Prostate gland (tissue), 1 donor: ENCODE results near the gene RAB12.

Experiments
- POLR2A ChIP-seq: fragments of 450-650 bp; IDR thresholded peaks from one replicate; pipeline ENCODE4 v1.6.1; 2016; ENCODE audit warnings: antibody characterized with exemption, mild to moderate bottlenecking
- POLR2AphosphoS5 ChIP-seq: sonication (generic); formaldehyde crosslinking; IDR thresholded peaks from one replicate; pipeline ENCODE4 v1.6.1; 2017; ENCODE audit warnings: antibody characterized with exemption

- TF ChIP-seq POLR2A (no peak), POLR2AphosphoS5 (no peak)
These were observed 48.7 kb downstream of the RAB12 start for GRCh38 chr18:8657873-8658470.
